GM21367 (cell line): ENCODE measurements around the gene EGR4.

Experiments used
- ATAC-seq: cut with Tn5 transposase; IDR thresholded peaks from one replicate; pipeline ENCODE4 v1.9.1; 2021; ENCODE audit not compliant: unreplicated experiment

The EGR4 gene

GRCh38 chr2:73290049-73290839 is 3.1 kb downstream of the EGR4 start:
- ATAC-seq = no peak

DNA sequence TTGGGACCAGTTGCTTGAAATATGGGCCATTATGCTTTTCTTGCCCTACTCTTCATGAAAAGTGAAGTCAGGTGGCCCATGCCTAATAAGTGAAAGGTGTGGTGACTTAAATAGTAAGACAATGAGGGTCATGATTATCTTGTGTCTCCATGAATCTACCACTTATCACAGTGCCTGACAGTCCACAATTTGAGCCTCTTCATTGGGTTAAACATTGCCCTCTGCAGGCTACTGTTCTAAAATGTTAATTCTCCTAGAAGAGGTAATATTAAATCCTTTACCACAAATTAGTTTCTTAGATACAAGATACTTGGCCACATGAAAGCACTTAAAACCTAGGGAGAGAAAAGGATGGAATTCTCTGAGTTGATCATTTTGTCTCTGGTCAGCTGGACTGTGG is 4.0 kb downstream of the EGR4 start:
- no peak for ATAC-seq

- no peak for ATAC-seq
Observed at GRCh38 chr2:73286134-73286655, 7.2 kb downstream of the EGR4 start.

DNA sequence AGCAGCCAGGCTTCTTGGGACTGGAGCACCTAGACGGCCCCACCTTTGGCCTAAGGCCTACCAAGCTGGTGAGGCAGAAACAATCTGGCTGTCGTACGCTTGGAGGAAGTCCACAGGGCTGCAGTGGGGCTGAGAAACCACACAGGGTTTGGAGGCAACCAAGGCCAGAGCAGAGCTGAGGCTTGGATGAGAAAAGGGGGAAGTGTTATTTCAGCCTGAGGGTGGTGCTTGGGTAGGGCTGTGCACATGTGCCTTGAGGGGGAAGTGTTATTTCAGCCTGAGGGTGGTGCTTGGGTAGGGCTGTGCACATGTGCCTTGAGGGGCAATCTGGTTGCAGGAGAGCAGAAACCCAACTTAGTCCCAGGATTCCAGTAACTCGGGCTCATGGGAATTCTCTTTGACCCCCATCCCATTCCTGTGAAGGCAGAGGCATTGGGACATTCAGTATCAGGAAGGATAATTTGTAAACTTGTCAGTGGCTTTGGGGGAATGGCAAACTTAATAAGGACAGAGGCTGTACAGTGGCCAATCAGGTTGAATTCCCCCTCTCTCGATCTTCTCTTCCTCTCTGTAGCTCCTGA is 8.1 kb downstream of the EGR4 start:
- peak; percentile 74 for ATAC-seq

DNA sequence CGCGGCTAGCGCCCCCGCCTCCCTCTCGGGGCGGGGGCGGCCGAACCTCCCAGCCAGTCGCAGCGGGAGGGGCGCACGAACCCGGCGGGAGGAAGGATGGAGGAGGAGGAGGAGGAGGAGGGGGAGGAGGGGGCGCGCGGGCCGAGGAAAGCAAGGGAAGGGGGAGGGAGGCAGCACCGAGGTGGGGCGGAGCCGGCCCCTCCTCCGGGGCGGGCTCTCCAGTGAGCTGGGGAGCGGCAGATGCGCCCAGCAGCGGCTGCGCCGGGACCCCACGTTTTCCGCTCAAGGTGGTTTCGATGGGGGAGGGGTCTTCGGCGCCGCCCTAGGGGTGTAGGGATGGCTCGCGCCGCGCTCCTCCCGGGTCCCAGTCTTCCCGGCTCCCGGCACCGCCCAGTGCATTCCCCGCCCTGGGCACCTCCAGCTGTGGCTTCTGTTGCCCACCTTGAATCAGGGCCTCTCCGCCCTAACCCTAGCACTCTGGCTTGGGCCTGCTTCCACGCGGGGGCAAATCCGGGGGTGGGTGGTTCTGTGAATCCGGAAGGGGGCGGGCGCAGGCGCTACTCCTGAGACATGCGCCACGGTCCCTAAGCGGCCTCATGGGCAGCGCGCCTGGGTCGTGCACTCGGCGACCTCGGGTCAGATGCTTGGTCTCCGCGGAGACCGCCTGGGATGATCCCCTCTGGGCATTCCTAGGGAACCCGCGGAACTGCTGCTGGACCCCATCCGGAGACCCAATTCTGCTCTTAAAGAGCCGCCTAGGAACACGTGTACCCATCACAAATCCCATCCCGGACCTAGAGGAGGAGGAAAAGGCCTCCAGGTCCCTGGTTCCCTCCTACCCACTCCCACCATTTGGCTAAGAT is 8.8 kb downstream of the EGR4 start, which contains the start of gene FBXO41:
TSS of gene FBXO41 (minus strand) at position 183 of the 863 bp plus-strand sequence. CDS start 14,848 bp downstream, outside the sequence.
- ATAC-seq = peak; percentile 59

GRCh38 chr2:73283545-73284295 is 9.6 kb downstream of the EGR4 start:
- peak; percentile 8 for ATAC-seq

- ATAC-seq = no peak
Observed at GRCh38 chr2:73282924-73283544, 10.3 kb downstream of the EGR4 start.

DNA sequence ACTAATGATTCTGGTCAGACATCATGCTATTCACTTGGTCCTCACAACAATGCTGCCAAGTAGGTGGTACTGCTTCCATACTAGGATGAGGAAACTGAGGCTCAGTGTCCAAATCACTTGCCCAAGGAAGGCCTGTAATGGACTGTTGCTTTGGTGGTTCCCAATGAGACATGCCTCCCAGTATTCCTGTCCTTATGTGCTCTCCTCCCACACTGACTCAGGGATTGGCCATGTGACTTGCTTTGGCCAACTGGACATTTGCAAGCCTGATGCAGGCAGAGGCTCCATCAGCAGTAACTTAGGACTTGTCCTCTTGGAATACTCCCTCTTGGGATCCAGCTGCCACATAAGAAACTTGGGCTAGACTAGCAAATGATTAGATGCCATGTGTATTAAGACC is 12.1 kb downstream of the EGR4 start:
- ATAC-seq = no peak

DNA sequence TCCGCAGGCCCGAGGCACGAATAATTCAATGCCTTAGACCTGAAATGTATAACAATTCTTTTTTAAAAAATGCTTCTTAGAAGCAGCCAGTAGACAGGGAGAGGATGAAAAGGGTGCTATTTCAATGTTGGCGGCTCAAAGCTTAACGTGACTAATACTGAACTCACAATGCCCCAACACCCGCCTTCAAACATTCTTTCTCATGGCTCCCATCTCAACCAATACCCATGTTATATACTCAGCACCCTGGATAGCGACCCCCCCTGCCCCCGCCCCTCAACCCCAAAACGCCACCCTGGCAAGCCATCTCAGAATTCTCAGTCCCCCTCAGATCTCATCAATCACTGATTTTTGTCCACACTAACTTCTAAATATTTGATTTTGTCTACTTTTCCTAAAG is 13.5 kb downstream of the EGR4 start:
- no peak for ATAC-seq

DNA sequence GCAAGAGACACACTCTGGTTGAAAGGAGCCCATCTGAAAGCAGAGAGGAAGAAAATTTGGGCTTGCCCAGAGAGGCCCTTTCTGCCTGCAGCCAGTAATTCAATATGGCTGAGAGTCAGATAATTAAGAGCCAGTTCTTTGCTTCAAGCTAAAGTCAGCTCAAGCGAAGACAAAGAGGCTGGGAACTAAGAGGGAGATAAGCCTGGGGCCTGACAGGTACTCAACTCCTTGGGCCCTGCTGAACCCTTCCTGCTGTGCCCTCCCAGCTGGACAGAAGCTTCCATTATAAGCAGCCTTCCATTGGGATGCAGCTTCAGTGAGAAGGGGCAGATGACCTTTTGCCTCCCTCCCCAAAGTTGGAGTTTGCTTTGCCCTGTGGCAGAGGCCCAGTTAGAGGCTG is 21.1 kb downstream of the EGR4 start:
- no peak for ATAC-seq

- no peak for ATAC-seq
Observed at GRCh38 chr2:73269686-73270465, 23.5 kb downstream of the EGR4 start.

DNA sequence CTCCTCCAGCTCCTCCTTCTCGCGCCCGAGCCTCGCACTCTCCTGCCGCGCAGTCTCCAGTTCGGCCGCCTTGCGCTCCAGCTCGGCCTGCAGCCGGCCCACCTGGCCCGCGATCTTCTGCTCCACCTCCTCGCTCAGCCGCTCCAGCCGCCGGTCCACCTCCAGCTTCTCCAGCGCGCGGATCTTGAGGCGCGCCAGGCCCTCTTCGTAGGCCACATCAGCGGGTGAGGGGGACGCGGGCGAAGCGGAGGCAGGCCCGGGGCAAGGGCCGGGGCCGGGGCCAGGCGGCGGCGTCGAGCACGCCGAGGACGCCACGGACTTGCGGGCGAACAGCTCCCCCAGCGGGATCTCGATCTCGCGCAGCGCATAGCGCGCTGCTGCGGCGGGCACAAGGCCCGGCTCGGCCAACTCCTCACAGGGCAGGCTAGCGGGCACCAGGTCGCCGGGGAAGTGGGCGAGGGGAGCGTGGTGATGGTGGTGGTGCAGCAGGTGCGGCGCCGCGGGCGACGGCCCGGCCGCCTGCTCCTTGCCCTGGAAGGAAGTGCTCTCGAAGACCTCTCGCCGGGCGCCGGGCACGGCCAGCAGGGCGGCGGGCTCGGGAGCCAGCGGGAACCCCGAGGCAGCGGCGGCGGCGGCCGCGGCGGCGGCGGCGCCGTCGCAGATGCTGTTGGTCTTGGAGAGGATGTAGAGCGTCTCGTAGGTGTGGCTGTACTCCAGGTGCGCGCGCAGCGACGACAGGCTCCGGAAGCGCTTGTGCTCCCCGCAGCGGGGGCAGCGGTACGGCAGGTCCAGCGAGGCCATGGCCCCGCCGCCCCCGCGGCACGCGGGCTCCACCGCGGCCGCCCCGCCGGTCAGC is 24.3 kb downstream of the EGR4 start:
- ATAC-seq = no peak

- ATAC-seq = no peak
Observed at GRCh38 chr2:73268366-73268829, 24.9 kb downstream of the EGR4 start.

- ATAC-seq = no peak
Observed at GRCh38 chr2:73267008-73267407, 26.3 kb downstream of the EGR4 start.

DNA sequence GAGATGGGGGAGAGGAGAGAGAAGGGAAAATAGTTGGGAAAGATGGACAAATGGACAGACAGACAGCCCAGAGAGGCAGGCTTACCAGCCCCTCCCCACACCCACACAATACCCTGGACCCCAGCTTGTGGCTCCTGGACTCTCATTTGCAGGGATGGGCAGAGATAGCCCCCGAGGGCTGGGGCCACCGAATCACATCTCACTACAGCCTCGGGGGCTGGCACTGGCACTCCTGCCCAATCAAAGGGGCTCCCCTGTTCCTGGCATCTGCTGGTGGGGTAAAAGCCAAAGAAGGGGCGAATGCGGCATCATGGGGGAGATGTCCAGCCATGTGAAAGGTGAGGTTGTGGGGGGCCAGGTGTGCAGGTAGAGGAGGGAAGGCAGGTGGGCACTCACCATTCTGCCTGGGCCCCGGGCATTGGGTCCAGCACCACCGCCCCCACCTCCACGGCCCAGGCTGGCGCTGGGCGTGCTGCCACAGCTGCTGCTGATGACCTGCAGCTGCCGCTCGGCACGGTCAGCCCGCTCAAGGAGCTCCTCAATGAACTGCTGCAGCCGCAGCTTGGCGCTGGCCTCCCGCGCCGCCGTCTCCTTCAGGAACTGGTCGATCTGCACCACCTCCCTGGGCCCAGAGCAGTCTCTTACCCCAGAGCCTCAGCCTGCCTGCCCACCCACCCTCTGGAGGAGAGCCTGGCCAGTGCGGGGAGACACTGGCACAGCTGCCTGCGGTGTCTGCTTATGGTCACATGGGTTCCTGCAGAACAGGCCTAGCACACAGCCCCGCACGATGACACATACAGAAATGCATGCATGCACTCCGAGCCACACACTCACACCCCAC is 27.1 kb downstream of the EGR4 start:
- no peak for ATAC-seq

DNA sequence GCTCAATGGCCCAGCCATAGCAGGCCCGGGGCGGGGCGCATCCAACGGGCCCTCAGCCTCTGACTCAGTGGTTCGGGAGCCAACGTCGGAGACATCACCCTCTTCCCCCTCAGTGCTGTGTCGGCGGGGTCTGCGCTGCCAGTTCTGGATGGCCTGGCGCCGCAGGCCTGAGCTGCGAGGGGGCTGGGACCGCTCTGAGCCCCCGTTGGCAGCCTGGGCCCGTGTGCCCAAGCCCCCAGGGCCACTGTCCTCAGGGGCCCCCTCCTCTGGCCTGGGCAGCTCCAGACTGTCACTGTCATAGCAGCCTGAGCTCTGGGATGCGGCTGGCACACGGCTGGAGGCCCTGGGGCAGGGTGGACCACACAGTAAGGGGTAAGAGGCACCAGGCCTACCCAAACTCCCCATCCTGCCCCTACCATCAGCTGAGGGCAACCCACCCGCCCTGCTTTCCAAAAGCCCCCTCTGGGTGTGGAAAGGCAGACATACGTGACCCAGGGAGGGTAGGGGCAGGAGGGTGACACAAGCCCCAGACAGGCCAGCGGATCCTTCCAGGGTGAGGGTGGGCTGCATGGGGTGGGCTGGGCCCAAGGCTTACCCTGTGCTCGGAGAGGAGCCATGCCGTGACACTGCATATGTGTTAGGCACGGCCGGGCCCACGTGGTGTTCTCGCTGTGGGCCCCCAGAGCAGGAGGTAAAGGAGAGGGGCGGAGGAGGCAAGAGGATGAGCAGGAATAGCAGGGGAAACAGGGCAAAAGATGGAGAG is 27.9 kb downstream of the EGR4 start:
- no peak for ATAC-seq

GRCh38 chr2:73264783-73265182 is 28.6 kb downstream of the EGR4 start:
- no peak for ATAC-seq
